B cell (primary cell): ENCODE measurements around the gene FAU. TPM values are rescaled to one million over a fixed set of nuclear protein-coding genes. Genes with fewer than 3 reads are reported as not detected.

ENCODE experiments used
- ATAC-seq: fragments of 200-7000 bp; cut with Tn5 transposase; one replicate; pipeline ENCODE4 v1.10.0; 2021; ENCODE audit warnings: low read depth, mild to moderate bottlenecking, moderate number of reproducible peaks, moderate library complexity
- CTCF ChIA-PET: fragments of 350-600 bp; sonication (Branson Sonifier 250); formaldehyde crosslinking; loops from one replicate; lab custom pipeline; 2021; ENCODE audit warnings: antibody characterized with exemption, inconsistent platforms; lab: Charles Lee
- POLR2A ChIA-PET: fragments of 350-600 bp; sonication (Branson Sonifier 250); formaldehyde crosslinking; loops from one replicate; lab custom pipeline; 2021; ENCODE audit warnings: antibody characterized with exemption; lab: Charles Lee
- DNase-seq: peaks from one replicate; pipeline ENCODE4 v3.0.0; 2013
- H2AFZ ChIP-seq: 2 replicates; pipeline ENCODE4 v1.6.1; 2012; ENCODE audit warnings: mild to moderate bottlenecking, low read depth, low read length; ENCODE audit not compliant: insufficient read depth, poor library complexity, severe bottlenecking
- H3K27ac ChIP-seq, 2 donors: 1 replicate in 1 of 2; 2 replicates in 1 of 2; pipeline ENCODE4 v1.5.1; 2012 to 2013; ENCODE audit warnings: low read length in 2 of 2, mild to moderate bottlenecking in 2 of 2, moderate library complexity in 1 of 2
- H3K27me3 ChIP-seq, 4 experiments: fragments of 200-600 bp in 1 of 4; sonication (generic) in 1 of 4; replicated peaks in 1 of 4; 1 replicate in 2 of 4; 2 replicates in 2 of 4; pipeline versions ENCODE4 v1.6.1 to v1.7.0; 2013 to 2016; ENCODE audit warnings: low read length in 3 of 4, mild to moderate bottlenecking in 2 of 4, mixed read lengths in 1 of 4, moderate library complexity in 1 of 4; ENCODE audit not compliant: insufficient read depth in 4 of 4, control insufficient read depth in 3 of 4; ENCODE audit errors: control extremely low read depth in 1 of 4
- H3K36me3 ChIP-seq, 2 experiments: replicated peaks in 1 of 2; 1 replicate in 1 of 2; 2 replicates in 1 of 2; pipeline versions ENCODE4 v1.6.1 to v1.7.1; 2013; ENCODE audit warnings: low read length in 1 of 2; ENCODE audit not compliant: insufficient read depth in 2 of 2, control insufficient read depth in 1 of 2; ENCODE audit errors: control extremely low read depth in 1 of 2, extremely low read depth in 1 of 2
- H3K4me1 ChIP-seq, 2 donors: fragments of 200-600 bp in 1 of 2; sonication (generic) in 1 of 2; 1 replicate in 1 of 2; 2 replicates in 1 of 2; pipeline versions ENCODE4 v1.5.1 to v1.6.1; 2013 to 2017; ENCODE audit warnings: low read length in 2 of 2; ENCODE audit not compliant: control insufficient read depth in 2 of 2, insufficient read depth in 2 of 2
- H3K4me2 ChIP-seq: replicated peaks from 2 replicates; pipeline ENCODE3; 2012; ENCODE audit warnings: mild to moderate bottlenecking, low read depth, low read length; ENCODE audit not compliant: poor library complexity, severe bottlenecking
- H3K4me3 ChIP-seq, 5 experiments: fragments of 200-600 bp in 1 of 5; sonication (generic) in 1 of 5; 1 replicate in 3 of 5; 2 replicates in 2 of 5; pipeline versions ENCODE4 v1.5.1 to v1.7.0; 2011 to 2016; ENCODE audit warnings: low read length in 4 of 5, mild to moderate bottlenecking in 4 of 5, low read depth in 2 of 5, control low read depth in 1 of 5, moderate library complexity in 1 of 5; ENCODE audit not compliant: insufficient read depth in 1 of 5; ENCODE audit errors: control extremely low read depth in 1 of 5, extremely low read depth in 1 of 5
- H3K79me2 ChIP-seq: fragments of 200-600 bp; sonication (generic); one replicate; pipeline ENCODE4 v1.6.0; 2016; ENCODE audit warnings: low read length; ENCODE audit not compliant: control insufficient read depth, insufficient read depth
- H3K9ac ChIP-seq: fragments of 200-600 bp; sonication (generic); 2 replicates; pipeline ENCODE4 v1.6.1; 2017; ENCODE audit warnings: mild to moderate bottlenecking, low read length, moderate library complexity
- H3K9me3 ChIP-seq, 3 donors: one replicate each; pipeline versions ENCODE4 v1.6.1 to v1.7.1; 2013; ENCODE audit warnings: low read length in 2 of 3; ENCODE audit not compliant: control insufficient read depth in 2 of 3, insufficient read depth in 1 of 3; ENCODE audit errors: control extremely low read depth in 1 of 3
- H4K20me1 ChIP-seq: 2 replicates; pipeline ENCODE4 v1.6.0; 2012; ENCODE audit warnings: mild to moderate bottlenecking, low read length; ENCODE audit not compliant: insufficient read depth, control insufficient read depth, poor library complexity, severe bottlenecking
- H3K27ac Mint-ChIP-seq: one replicate; pipeline ENCODE4 v1.8.0; 2021; ENCODE audit warnings: mixed read lengths
- H3K27me3 Mint-ChIP-seq: one replicate; pipeline ENCODE4 v1.8.0; 2021; ENCODE audit warnings: mixed read lengths
- H3K4me1 Mint-ChIP-seq: one replicate; pipeline ENCODE4 v1.8.0; 2021; ENCODE audit warnings: mixed read lengths
- H3K4me3 Mint-ChIP-seq: one replicate; pipeline ENCODE4 v1.8.0; 2021; ENCODE audit warnings: mixed read lengths
- H3K9me3 Mint-ChIP-seq: one replicate; pipeline ENCODE4 v1.8.0; 2022; ENCODE audit warnings: mixed read lengths; ENCODE audit not compliant: insufficient read depth
- CTCF ChIP-seq: fragments of 200-600 bp; IDR thresholded peaks from one replicate; pipeline ENCODE4 v1.8.0; 2022; ENCODE audit warnings: antibody characterized with exemption, mild to moderate bottlenecking
- EZH2 ChIP-seq: IDR thresholded peaks from 2 replicates; pipeline ENCODE4 v1.6.1; 2012; ENCODE audit warnings: borderline replicate concordance, low read depth, mild to moderate bottlenecking, moderate library complexity, low read length; ENCODE audit not compliant: insufficient read depth, poor library complexity, severe bottlenecking
- WGBS: methylation state at CpG from one replicate; pipeline ENCODE4 v1.1.5; 2013; ENCODE audit warnings: missing lambda C conversion rate; ENCODE audit not compliant: insufficient coverage; 5-methylcytosine and 5-hydroxymethylcytosine counted together
- intact Hi-C: fragments of 100-400 bp; cut with micrococcal nuclease; formaldehyde crosslinking; loops from one replicate; pipeline ENCODE4 v1.10.0; 2022
- polyA plus RNA-seq: library from polyadenylated mRNA; depleted of rRNA; stranded (reverse); fragments of >200 nt; gene quantifications from 2 replicates; pipeline ENCODE4 v1.2.3, GENCODE V29; 2012
- total RNA-seq, 2 donors: library from RNA; stranded (reverse); fragments of 120-200 nt in 1 of 2; gene quantifications; 1 replicate in 1 of 2; 2 replicates in 1 of 2; pipeline versions ENCODE4 v1.2.3 to v1.2.4, GENCODE V29; 2013 to 2022

FAU gene
- total and polyA plus RNA-seq, 2 donors (not counting 1 experiment from before 2014, with no cell fraction given): 1,318 to 1,559 TPM

DNA sequence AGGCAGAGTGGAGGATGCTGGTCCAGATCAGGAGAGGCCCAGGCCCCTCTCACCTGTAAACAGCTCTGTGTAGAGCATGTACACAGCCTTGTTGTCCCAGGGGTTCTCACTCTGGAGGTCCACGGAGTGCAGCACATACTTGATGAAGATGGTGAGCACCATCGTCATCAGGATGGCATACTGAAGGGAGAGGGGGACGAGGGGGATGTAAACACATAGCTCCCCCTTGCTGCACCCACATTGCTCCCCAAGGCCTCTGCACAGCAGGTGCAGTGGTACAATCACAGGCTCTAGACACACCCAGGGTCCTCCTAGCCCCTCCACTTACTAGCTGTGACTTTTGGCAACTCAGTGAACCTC, 9.5 kb upstream of the FAU start:
- H2AFZ ChIP-seq: no peak overlapping the region
- peak overlapping the region; percentile 99 for H3K27ac Mint-ChIP-seq
- 33% methylated on average over 1 of the region's 3 CpGs for WGBS
- no peak for ATAC-seq
- peak overlapping the region; percentile 89 for H3K4me2 ChIP-seq
- H4K20me1 ChIP-seq: peaks cover 76% of the 10 kb centered on the region
- H3K4me3 ChIP-seq: peak overlapping the region in 4 of 5 experiments; percentile 4 to 99 (median 97)
- intact Hi-C loops: loop anchor here (5.0 kb wide), 2 partner anchors 89 to 486 kb away; partner anchors contain the start of genes PCNX3 and SAC3D1
- H3K36me3 ChIP-seq: peaks cover 3 to 60% of the 10 kb centered on the region in 2 experiments
- H3K27me3 Mint-ChIP-seq: no peaks in the 10 kb centered on the region
- peak overlapping the region; percentile 99 for H3K9ac ChIP-seq
- H3K79me2 ChIP-seq: peaks cover 70% of the 10 kb centered on the region
- H3K27me3 ChIP-seq: no peaks in the 10 kb centered on the region
- peaks cover 43 to 72% of the 10 kb centered on the region in 2 donors for H3K4me1 ChIP-seq
- ChIA-PET POLR2A (interaction anchor here (0.5 to 8.8 kb wide), 4 partner anchors 12 to 131 kb away, joined by 4 to 160 read pairs (median 6); partner anchors contain the start of genes FAU, MRPL49, POLA2 and TM7SF2), CTCF (interaction anchor here (0.6 to 7.5 kb wide), 10 partner anchors 10 to 283 kb away, joined by 3 to 64 read pairs (median 8); partner anchors contain the start of genes CAPN1, FAU, MRPL49 and TM7SF2)
- H3K4me1 Mint-ChIP-seq: peaks cover 62% of the 10 kb centered on the region
- H3K9me3 Mint-ChIP-seq: no peaks in the 10 kb centered on the region
- DNase-seq: peak; percentile 24
- TF ChIP-seq CTCF: no peak
- TF ChIP-seq EZH2: no peak
- peak overlapping the region; percentile 98 to 99 for H3K27ac ChIP-seq
- peak overlapping the region; percentile 97 for H3K4me3 Mint-ChIP-seq
- H3K9me3 ChIP-seq: no peaks in the 10 kb centered on the region
